Activated T-cell treated with anti-CD3 and anti-CD28 coated beads, Interleukin-2, amount 50 U/mL, for 72 hours (primary cell): ENCODE data around the gene GMDS. TPM values are rescaled to one million over a fixed set of nuclear protein-coding genes. Genes with fewer than 3 reads are reported as not detected.

Experiments
- ATAC-seq, 2 donors: fragments of 150-1000 bp; cut with Tn5 transposase; replicated peaks in 1 of 2; 2 replicates each; pipeline ENCODE4 v1.10.0; 2021; ENCODE audit warnings: moderate library complexity in 2 of 2, mild to moderate bottlenecking in 1 of 2
- DNase-seq, 2 donors: peaks; one replicate each; pipeline ENCODE4 v3.0.0; 2021 to 2022; ENCODE audit warnings: mixed read lengths in 1 of 2
- H3K27ac Mint-ChIP-seq: one replicate; pipeline ENCODE4 v1.8.0; 2022; ENCODE audit warnings: mild to moderate bottlenecking, moderate library complexity, mixed read lengths
- H3K27me3 Mint-ChIP-seq: one replicate; pipeline ENCODE4 v1.8.0; 2022; ENCODE audit warnings: low read depth, mixed read lengths
- H3K36me3 Mint-ChIP-seq, 2 donors: one replicate each; pipeline ENCODE4 v1.8.0; 2022; ENCODE audit warnings: mixed read lengths in 2 of 2, mild to moderate bottlenecking in 1 of 2; ENCODE audit not compliant: insufficient read depth in 2 of 2
- H3K4me1 Mint-ChIP-seq: one replicate; pipeline ENCODE4 v1.8.0; 2022; ENCODE audit warnings: low read depth, mixed read lengths
- H3K4me3 Mint-ChIP-seq, 2 donors: one replicate each; pipeline ENCODE4 v1.8.0; 2022; ENCODE audit warnings: mild to moderate bottlenecking in 2 of 2, mixed read lengths in 2 of 2, moderate library complexity in 2 of 2
- H3K9me3 Mint-ChIP-seq, 2 donors: one replicate each; pipeline ENCODE4 v1.8.0; 2022; ENCODE audit warnings: mixed read lengths in 2 of 2
- total RNA-seq, 2 donors: library from RNA; stranded (reverse); gene quantifications; one replicate each; pipeline ENCODE4 v1.2.3, GENCODE V29; 2022

The GMDS gene
- total RNA-seq, 2 donors from 2014 or later, result 23.8 to 33.0 TPM

GRCh38 chr6:1624058-1624850, 621.2 kb downstream of the GMDS start:
- Mint-ChIP-seq H3K4me1 (peaks cover 17% of the 10 kb centered on the region), H3K36me3 (no peaks in the 10 kb centered on the region), H3K27me3 (peaks cover 61% of the 10 kb centered on the region), H3K9me3 (no peaks in the 10 kb centered on the region), H3K4me3 (peak overlapping the region; percentile 60 to 79), H3K27ac (no peak overlapping the region)
- DNase-seq (peak in 1 of 2 donors; percentile 33), ATAC-seq (peak; percentile 72 to 73)

GRCh38 chr6:1623769-1624057, 621.7 kb downstream of the GMDS start:
- peaks cover 17% of the 10 kb centered on the region for H3K4me1 Mint-ChIP-seq
- H3K36me3 Mint-ChIP-seq, result no peaks in the 10 kb centered on the region
- DNase-seq (no peak), ATAC-seq (no peak)
- H3K4me3 Mint-ChIP-seq, result peak overlapping the region; percentile 42 to 54
- H3K27me3 Mint-ChIP-seq, result peaks cover 60% of the 10 kb centered on the region
- no peak overlapping the region for H3K27ac Mint-ChIP-seq
- H3K9me3 Mint-ChIP-seq, result no peaks in the 10 kb centered on the region

- ATAC-seq (no peak), DNase-seq (no peak)
- Mint-ChIP-seq H3K9me3 (no peaks in the 10 kb centered on the region), H3K36me3 (no peaks in the 10 kb centered on the region), H3K27me3 (peaks cover 61% of the 10 kb centered on the region), H3K4me3 (peak overlapping the region; percentile 42 to 54), H3K4me1 (peaks cover 17% of the 10 kb centered on the region), H3K27ac (no peak overlapping the region)
These were observed 622.3 kb downstream of the GMDS start for GRCh38 chr6:1622851-1623768.

GRCh38 chr6:1622220-1622850, 623.1 kb downstream of the GMDS start:
- Mint-ChIP-seq H3K27ac (no peak overlapping the region), H3K4me1 (peaks cover 17% of the 10 kb centered on the region), H3K27me3 (peaks cover 61% of the 10 kb centered on the region), H3K9me3 (no peaks in the 10 kb centered on the region), H3K36me3 (no peaks in the 10 kb centered on the region), H3K4me3 (no peak overlapping the region)
- ATAC-seq (no peak), DNase-seq (no peak)

GRCh38 chr6:1621070-1621701, 624.2 kb downstream of the GMDS start:
- Mint-ChIP-seq H3K4me1 (peaks cover 13% of the 10 kb centered on the region), H3K36me3 (no peaks in the 10 kb centered on the region), H3K27me3 (peaks cover 61% of the 10 kb centered on the region), H3K4me3 (no peak overlapping the region), H3K9me3 (no peaks in the 10 kb centered on the region), H3K27ac (no peak overlapping the region)
- no peak for ATAC-seq
- DNase-seq, result no peak

- H3K4me3 Mint-ChIP-seq, result no peak overlapping the region
- ATAC-seq, result no peak
These were observed 624.8 kb downstream of the GMDS start for GRCh38 chr6:1620504-1621069.

GRCh38 chr6:1619673-1620503, 625.5 kb downstream of the GMDS start:
- Mint-ChIP-seq H3K9me3 (no peaks in the 10 kb centered on the region), H3K4me1 (peaks cover under 1% of the 10 kb centered on the region), H3K27ac (no peak overlapping the region)

More at GRCh38 chr6:1620504-1621069, 624.8 kb downstream of the GMDS start:
- Mint-ChIP-seq H3K4me1 (peaks cover 7% of the 10 kb centered on the region), H3K36me3 (no peaks in the 10 kb centered on the region), H3K27ac (no peak overlapping the region), H3K9me3 (no peaks in the 10 kb centered on the region), H3K27me3 (peaks cover 61% of the 10 kb centered on the region)
- no peak for DNase-seq

GRCh38 chr6:1619098-1619672, 626.2 kb downstream of the GMDS start:
- Mint-ChIP-seq H3K27ac (no peak overlapping the region), H3K27me3 (peaks cover 55% of the 10 kb centered on the region), H3K9me3 (no peaks in the 10 kb centered on the region), H3K4me1 (no peaks in the 10 kb centered on the region), H3K36me3 (no peaks in the 10 kb centered on the region), H3K4me3 (no peak overlapping the region)
- ATAC-seq (no peak), DNase-seq (no peak)

More at GRCh38 chr6:1619673-1620503, 625.5 kb downstream of the GMDS start:
- Mint-ChIP-seq H3K27me3 (peaks cover 56% of the 10 kb centered on the region), H3K36me3 (no peaks in the 10 kb centered on the region), H3K4me3 (peak overlapping the region; percentile 29 to 37)
- DNase-seq (peak in 1 of 2 donors; percentile 39), ATAC-seq (peak; percentile 31 to 32)

- Mint-ChIP-seq H3K4me1 (no peaks in the 10 kb centered on the region), H3K27ac (no peak overlapping the region), H3K9me3 (no peaks in the 10 kb centered on the region), H3K27me3 (peaks cover 54% of the 10 kb centered on the region), H3K4me3 (peak overlapping the region in 1 of 2 donors; percentile 43), H3K36me3 (no peaks in the 10 kb centered on the region)
- no peak for ATAC-seq
- DNase-seq, result no peak
These were observed 626.9 kb downstream of the GMDS start for GRCh38 chr6:1618311-1619097.

- H3K9me3 Mint-ChIP-seq, result no peaks in the 10 kb centered on the region
- H3K4me3 Mint-ChIP-seq, result no peak overlapping the region
- no peaks in the 10 kb centered on the region for H3K36me3 Mint-ChIP-seq
- no peak overlapping the region for H3K27ac Mint-ChIP-seq
- ATAC-seq (no peak), DNase-seq (no peak)
- H3K4me1 Mint-ChIP-seq, result peaks cover 8% of the 10 kb centered on the region
- H3K27me3 Mint-ChIP-seq, result peaks cover 56% of the 10 kb centered on the region
These were observed 627.7 kb downstream of the GMDS start for GRCh38 chr6:1617466-1618310.
